Islet precursor cell (in vitro differentiated cells): ENCODE data around the gene ANKRD13D.

ENCODE experiments used
- DNase-seq: peaks from one replicate; pipeline ENCODE4 v3.0.0-alpha.2; 2018

The ANKRD13D gene

DNA sequence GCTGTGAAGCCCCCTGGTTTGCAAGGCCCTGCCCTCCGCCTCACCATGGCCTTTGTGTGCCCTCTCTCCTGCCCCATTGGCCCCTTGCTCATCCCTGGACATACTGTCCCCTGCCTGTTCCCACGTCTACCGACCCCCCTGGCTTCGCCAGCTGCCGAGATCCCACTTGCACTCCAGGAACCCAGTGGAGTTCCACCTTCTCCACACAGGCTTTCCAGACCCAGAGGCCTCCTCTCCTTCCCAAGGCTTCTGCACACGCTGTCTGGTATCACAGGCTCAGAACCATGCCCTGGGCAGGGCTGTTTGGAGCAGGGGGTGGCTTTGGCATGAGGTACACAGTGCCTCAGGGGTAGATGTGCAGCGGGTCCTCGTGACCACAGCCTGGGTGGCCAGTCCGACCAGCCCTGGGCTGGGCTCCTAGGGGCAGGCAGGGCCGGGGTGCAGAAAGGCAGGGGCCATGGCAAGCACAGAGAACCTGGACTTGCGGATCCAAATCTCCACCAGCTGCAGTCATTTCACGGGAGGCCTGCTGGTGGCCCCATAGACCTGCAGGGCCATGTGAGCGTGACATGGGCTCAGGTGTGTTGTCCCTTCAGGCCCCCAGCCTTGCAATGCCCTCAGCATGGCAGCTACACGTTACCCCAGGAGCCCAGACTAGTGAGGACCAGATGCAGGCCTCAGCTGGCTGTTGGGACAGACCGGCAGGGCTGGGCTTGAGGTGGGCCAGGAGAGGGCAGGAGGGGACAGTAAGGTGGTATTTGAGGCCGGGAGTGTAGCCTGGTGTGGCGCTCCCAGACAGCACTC is 13.3 kb upstream of the ANKRD13D start:
- DNase-seq: no peak

DNA sequence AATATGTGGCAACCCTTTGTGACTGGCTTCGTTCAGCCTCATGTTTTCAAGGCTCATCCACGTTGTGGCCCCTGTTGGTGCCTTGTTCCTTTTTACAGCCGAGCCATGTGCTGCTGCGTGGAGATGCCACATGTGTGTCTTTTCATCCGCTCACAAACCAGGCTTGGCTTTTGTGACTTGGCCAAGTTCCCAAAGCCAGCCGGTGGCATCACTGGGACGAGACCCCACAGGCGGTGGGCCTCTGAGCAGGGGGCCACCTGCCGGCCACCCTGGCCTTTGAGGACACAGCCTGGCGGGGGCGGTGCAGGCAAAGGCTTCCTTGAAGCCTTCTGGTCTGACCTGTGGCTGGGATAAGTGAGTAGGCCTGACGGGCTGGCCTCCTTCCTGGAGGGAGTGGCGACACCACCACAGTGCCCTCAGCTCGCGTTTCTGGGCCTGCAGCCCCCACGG is 12.3 kb upstream of the ANKRD13D start:
- no peak for DNase-seq

DNA sequence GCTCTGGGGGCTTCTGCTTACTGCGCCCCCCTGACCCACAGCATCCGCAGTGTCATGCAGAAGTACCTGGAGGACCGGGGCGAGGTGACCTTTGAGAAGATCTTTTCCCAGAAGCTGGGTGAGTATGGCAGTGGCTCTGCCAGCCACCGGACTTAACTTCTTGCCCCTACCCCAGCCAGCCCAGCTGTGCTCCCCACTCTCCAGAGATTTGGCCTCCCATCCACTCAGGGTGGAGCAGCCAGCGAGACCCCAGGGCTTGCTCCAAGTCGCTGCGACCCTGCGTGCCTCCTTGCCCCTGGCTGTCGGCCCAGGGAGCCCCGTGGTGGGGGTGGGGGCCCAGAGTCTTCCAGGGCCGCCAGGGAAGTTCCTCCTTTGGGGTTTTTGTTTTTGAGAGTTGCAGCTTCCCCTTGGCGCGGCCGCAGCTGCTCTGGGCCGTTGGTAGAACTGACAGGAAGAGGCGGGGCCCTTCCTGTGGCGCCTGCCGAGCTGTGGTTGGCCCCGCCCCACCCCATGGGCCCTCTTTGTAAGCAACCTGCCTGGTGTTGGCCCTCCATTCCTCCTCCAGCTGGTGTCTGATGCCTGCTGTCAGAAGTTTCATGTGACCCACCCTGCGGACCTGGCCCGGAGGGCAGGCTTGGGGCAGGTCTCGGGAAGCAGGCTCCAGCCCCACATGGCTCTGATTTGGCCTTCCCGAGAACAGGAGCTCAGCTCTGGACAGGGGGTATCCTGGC is 11.7 kb upstream of the ANKRD13D start:
- DNase-seq: no peak

- no peak for DNase-seq
Observed at GRCh38 chr11:67278135-67278938, 10.8 kb upstream of the ANKRD13D start.

DNA sequence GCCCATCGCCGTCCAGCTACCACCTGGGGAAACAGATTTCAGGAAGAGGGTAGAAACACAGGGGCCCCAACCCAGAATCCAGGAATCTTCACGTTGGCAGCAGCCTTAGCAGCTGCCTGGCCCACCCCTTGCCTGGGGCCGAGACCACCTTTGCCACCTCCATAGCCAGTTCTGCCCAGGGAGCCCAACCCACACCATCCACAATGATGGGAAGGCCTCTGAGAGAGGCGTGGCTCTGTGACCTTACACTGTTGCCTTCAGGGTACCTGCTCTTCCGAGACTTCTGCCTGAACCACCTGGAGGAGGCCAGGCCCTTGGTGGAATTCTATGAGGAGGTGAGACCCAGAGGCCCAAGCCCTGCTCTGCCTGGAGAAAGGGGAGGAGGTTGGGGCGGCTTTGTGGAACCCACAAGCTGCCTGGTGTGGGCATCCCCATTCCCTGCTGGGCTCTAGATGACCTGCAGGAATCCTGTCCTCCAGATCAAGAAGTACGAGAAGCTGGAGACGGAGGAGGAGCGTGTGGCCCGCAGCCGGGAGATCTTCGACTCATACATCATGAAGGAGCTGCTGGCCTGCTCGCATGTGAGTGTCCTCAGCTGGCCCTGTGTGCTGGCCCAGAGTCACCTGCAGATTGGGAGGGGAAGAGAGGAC is 10.0 kb upstream of the ANKRD13D start:
- no peak for DNase-seq

GRCh38 chr11:67279589-67280340 is 9.3 kb upstream of the ANKRD13D start:
- no peak for DNase-seq

GRCh38 chr11:67280341-67280787 is 8.7 kb upstream of the ANKRD13D start:
- no peak for DNase-seq

DNA sequence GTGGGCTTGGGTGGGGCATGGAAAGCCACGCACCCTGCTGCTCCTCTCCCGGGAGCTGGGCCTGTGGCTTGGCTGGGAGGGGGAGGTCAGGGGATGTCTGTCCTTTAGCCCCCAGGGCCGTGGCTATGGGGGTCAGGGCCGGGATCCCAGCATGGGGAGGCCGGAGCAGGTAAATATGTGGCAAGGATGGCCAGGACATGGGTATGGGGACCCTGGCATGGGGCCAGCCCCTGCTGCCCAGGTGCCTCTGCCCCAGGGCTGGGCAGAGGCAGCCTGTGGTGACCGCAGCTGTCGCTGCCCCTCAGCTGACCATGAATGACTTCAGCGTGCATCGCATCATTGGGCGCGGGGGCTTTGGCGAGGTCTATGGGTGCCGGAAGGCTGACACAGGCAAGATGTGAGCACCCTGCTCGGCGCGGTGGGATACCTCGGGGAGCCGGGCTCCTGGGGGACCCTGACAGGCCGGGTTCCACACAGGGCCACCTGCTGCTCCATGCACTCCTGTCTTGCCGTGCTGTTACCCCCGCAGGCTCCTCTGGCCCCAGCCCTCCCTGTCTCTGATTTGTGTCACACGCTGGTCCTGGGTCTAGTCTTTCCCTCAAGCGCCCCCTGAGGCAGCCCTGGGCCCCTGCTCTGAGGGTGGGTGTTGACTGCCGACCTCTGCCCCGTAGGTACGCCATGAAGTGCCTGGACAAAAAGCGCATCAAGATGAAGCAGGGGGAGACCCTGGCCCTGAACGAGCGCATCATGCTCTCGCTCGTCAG is 8.1 kb upstream of the ANKRD13D start:
- no peak for DNase-seq

DNA sequence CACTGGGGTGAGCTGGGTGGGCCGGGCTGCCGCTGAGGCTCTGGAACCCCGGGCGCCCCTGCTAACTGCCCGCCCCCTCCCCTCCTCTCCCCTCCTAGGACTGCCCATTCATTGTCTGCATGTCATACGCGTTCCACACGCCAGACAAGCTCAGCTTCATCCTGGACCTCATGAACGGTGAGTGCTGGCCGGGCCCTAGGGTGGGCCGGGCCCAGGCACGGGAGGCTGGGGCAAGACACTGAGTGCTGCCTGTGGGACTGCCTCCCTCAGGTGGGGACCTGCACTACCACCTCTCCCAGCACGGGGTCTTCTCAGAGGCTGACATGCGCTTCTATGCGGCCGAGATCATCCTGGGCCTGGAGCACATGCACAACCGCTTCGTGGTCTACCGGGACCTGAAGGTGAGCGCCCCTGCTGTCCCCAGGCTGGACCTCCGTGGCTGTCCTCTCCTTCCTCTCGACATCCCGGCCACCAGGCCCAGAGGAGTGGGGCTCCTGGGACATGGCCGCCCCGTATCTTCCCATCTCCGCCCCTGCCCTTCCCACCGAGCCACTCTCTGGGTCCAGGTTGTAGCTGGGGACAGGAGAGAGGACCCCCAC is 7.5 kb upstream of the ANKRD13D start:
- no peak for DNase-seq

GRCh38 chr11:67282155-67282875 is 6.8 kb upstream of the ANKRD13D start:
- DNase-seq: no peak

- no peak for DNase-seq
Observed at GRCh38 chr11:67282876-67283371, 6.2 kb upstream of the ANKRD13D start.

DNA sequence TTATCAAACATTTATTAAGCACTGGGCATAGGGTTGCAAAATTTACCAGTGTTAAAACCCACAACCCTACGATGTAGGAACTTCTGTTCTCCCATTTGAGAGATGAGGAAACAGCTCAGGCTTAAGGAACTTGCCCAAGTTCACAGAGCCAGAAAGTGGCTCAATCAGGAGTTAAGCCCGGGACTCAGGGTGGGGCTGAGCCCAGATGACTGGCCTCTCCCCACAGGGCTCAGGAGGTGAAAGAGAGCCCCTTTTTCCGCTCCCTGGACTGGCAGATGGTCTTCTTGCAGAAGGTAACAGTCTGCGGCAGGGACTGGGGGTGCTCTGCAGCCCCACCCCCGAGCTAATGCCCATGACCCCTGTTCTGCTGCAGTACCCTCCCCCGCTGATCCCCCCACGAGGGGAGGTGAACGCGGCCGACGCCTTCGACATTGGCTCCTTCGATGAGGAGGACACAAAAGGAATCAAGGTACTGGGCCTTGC is 5.6 kb upstream of the ANKRD13D start:
- no peak for DNase-seq

- no peak for DNase-seq
Observed at GRCh38 chr11:67284811-67285540, 4.1 kb upstream of the ANKRD13D start.

- DNase-seq: no peak
Observed at GRCh38 chr11:67285541-67286498, 3.3 kb upstream of the ANKRD13D start.

DNA sequence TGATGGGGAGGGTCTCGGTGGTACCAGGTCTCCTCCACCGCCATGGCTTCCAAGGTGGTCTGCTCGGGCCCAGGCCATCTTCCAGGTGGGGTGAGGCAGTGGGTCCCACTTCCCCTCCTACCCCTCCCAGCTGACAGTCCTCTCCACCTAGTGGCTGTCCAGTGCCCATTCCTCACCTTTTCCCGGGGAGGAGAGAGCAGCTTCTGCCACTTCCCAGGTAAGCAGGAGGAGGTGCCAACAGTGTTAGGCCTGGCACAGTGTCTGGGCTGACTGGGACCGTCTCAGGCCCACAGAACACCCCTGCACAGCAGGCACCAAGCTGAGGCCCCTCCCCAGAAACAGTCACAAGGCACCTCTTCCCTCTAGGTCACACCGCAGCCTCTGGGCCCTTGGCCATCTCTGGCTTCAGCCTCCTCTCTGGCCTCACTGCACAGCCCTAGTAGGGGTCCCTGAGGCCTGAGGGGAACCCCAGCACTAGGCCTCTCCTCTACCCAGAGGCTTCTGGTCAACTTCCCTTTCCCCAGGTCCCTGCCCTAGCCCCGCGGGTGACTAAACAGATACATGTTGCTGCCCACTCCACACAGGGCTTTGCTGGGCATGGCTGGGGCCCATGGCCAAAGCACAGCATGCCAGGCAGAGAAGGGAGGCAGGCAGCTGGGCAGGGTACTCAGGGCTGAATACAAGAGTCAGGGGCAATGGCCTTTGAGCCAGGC is 2.3 kb upstream of the ANKRD13D start:
- no peak for DNase-seq

DNA sequence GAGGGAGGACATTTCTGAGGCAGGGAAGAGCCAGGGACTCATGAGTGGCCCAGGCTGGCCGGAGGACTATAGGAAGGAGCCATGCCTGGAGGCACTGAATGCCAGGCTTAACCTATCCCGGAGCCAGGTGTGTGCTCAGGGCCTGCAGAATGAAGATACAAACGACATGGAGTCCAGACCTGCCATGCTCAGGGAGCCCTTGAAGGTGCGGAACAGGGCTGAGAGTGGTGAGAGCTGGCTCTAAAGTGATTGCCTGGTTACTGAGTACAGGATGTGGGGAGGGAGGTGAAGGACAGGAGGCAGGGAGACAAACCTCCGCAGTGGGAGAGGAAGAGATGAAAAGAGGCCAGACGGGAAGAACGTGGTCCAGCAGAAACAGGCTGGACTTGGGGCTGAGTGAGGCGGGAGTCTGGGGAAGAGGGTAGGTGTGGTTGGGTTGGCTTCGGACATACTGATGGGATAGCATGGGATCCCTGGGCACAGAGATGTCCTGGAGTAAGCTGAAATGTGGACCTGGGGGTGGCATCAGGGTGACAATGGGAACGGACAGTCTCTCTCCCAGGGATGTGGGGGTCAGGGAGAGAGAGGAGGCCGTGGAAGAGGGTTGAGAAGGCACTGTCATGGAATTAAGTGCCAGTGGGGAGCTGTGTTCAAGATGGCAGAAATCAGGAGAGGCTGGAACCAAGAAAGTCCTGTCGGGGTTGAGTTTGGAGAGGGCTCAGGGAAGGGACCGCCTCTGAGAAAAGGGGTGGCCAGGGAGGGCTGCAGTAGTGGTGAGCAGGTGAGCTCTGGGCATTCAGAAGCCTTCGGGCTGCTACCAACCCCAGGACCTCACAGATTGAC is 1.5 kb upstream of the ANKRD13D start:
- DNase-seq: no peak

DNA sequence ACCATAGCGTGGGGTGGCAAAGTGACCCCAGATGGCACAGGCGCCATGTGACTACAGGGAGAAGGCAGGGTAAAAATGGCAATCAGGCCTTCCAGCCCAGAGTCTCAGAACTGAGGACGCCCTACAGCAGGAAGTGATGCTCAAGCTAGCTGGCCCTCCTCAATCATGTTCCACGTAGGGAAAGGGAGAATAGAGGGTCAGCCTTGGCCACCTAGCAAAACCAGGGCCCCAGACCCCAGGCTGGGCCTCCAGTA is 978 bp upstream of the ANKRD13D start:
- no peak for DNase-seq
